GM12872 (cell line): ENCODE data around the gene TWIST1.

Experiments
- TF ChIP-seq, protein P1 (sequence below): IDR thresholded peaks from 3 replicates; pipeline ENCODE4 v1.5.1; 2011; ENCODE audit warnings: low read depth, mild to moderate bottlenecking, low read length, moderate library complexity; ENCODE audit not compliant: insufficient read depth

Gene TWIST1

DNA sequence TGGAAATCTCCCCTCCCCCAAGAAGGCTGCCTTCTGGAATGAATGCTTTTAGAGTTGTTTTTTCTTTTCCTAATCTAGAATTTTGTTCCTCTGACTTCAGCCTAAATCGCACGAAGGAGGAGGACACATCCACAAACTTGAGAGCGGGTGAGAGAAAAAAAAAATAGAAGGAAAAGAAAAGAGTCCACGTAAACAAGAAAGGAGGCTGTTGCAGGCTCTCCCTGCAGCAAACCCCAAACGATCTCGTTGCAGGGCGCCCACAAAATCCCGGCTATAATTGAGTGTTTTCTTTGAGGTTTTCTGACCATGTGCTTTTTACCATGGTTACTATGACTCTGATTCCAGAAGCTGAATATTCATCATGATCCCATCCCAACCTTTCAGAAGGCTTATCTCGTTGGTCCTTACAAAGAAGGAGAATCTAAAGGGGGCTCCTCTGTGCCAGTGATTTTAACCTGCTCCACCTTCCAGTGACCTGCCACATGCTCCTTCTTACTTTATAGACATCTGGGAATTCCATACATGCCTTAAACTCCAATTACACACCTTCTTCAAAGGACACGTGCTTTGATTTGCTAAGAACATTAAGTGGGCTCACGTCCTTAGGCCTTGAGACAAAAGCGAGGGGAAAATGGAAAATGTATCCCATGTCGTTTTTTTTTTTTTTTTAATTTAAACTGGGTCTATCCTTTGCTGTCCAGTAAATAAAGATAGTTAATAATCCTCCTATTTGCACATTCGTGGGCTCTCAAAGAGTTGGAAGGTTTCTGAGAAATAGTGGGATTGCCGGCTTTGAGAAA, 5.8 kb downstream of the TWIST1 start:
- TF ChIP-seq, protein P1, sequence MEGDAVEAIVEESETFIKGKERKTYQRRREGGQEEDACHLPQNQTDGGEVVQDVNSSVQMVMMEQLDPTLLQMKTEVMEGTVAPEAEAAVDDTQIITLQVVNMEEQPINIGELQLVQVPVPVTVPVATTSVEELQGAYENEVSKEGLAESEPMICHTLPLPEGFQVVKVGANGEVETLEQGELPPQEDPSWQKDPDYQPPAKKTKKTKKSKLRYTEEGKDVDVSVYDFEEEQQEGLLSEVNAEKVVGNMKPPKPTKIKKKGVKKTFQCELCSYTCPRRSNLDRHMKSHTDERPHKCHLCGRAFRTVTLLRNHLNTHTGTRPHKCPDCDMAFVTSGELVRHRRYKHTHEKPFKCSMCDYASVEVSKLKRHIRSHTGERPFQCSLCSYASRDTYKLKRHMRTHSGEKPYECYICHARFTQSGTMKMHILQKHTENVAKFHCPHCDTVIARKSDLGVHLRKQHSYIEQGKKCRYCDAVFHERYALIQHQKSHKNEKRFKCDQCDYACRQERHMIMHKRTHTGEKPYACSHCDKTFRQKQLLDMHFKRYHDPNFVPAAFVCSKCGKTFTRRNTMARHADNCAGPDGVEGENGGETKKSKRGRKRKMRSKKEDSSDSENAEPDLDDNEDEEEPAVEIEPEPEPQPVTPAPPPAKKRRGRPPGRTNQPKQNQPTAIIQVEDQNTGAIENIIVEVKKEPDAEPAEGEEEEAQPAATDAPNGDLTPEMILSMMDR: no peak

DNA sequence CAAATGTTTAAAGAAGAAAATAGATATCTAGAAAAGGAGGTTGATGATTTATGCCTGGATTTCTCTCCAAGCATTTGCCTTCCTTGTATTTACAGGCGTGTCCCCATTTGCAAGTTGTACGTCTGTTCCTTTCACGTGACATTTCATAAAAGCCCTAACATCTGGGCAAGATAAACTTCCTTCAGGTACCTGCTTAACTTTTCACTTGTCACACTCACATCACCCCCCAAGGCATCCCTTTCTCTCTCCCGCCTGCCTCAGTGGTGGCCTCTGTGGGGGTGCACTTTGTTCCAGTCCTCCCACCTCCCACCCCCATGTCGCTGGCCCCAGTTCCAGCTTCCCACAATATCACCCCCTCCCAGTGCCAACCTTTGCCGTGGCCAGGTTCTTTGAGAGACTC, 6.7 kb downstream of the TWIST1 start:
- TF ChIP-seq, protein P1: no peak

DNA sequence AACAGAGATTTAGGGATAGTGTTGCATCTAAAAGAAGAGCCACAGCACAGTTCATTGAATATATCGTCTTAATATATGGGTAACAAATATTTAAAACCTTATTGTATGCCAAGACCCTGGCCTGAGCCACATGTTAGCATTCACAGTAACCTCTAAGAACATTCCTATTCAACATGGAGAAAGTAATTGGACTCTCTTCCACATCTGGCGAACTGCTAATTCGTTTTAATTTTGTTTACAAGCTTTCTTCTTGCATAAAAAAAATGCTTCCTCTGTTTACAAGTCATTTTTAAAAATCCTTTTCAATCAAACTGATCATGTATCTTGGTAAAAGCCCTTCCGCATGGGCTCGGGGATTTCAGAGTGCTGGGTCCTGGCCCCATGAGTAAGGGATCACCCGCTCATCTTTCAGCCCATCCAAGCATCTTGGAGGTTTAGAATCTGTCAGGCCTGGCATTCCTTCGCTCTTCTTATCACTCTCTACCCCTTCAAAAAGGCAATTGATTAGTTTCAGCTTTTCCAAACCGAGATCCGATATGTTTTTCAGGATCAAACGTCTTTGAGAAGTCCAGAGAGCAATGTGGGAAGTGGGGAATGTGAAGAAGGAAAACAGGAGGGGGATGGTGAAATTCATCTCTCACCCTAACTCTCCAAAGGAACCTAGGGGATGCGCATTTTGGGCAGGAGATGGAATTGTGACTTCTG, 7.3 kb downstream of the TWIST1 start:
- TF ChIP-seq, protein P1: no peak

DNA sequence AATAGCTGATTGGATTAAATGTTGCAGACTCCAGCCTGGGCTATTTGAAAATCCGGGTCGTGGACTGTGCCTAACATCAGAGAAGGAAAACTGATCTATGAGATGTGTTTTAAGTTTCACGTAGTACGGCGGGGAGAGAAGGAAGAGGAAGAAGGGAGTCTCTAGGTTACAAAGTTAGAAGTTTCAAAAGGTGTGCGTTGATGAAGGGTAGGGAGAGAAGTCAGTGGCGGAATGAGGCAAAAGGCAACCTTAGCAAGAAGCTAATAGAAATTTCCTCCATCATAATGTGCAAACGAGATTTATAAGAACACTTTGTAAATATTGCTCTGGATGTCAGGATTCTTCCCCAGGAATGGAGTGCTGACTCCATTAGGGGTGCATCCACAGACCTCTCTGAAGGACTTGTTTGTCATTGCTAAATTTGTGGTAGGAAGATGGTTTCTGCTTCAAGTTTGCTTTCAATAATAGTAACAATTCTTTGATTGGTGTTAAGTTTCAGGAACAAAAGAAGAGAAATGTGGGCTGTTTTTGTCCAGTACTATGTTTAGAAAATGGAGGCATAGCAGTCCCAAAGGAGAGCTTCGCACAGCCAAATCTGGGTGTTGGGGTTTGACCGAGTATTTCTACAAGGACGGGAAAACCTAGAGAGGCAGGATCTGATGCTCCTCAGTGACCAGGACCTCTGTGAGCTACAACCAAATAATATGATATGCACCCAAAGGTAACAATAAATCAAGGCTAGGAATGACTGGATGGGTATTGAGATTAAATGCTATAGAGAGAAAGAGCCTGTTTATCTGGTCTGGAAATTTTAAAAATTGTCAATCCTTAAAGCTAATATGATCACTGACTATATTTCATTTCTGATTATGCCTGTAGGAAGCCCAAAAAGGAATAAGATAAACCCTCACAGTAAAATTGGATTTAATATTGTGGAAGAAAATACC, 8.2 kb downstream of the TWIST1 start:
- TF ChIP-seq, protein P1: no peak

DNA sequence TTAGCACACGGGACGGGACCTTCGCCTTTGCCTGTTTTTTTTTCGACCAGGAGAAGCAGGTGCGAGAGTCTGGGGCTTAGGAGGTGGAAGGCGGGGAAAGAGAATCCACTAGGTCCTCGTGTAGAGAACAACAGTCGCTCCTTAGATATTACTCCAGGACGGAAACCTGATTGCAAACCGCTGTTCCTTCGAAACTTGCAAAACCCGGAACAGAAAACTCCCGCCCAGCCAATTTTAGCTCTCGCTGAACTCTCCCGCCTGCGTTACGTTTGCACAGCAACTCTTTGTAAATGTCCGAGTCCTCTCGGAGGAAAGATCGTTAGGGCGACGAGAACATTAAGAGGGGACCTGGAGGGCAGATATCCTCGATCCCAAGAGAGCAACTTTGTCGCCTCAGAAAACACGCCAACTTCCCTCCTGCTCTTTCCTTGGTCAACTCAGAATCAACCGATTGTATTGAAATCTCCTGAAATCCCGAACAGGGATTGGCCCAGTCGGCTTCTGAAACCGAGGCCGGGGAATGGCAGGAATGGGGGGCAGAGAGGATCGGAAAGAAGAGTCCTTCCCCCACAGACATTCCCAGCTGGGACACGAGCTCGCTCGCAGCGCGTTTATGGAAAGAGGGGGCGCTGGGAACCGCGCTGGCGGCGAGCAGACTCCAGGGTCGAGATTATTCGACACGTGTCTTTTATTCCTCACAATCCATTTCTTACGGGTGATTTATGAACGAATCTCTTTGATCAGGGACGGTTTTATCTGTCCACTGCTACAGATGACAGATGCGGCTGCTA, 9.9 kb downstream of the TWIST1 start:
- TF ChIP-seq, protein P1: no peak

DNA sequence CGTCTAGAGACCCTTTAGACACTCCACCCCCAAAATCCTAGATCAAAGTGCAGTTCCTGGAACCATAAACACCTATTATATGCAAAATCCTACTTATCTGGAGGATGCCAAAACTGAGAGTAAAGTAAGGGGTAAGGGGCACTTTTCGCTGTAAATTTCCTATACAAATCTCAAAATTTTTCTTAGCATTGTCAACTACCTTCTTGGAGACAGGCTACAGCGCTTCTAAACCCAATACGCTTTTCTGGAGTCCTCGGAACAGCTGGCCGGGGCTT, 10.4 kb downstream of the TWIST1 start:
- TF ChIP-seq, protein P1: no peak
